Erythroblast (primary cell): ENCODE data around the gene KIFC3.
"Not testable (repeated sequence)": the region's sequence is repeated elsewhere in the genome, so short reads cannot be mapped to it uniquely, and the experiment has no call there.

Experiments
- DNase-seq, 2 experiments: peaks; one replicate each; lab custom pipeline; 2025; lab: John Stamatoyannopoulos, UW
- GATA1 ChIP-seq: IDR thresholded peaks from 2 replicates; pipeline ENCODE4 v1.6.1; 2011; ENCODE audit warnings: low read depth, mild to moderate bottlenecking, control low read depth, low read length, moderate library complexity
- POLR2A ChIP-seq: IDR thresholded peaks from 2 replicates; pipeline ENCODE4 v1.6.1; 2011; ENCODE audit warnings: mild to moderate bottlenecking, low read length

KIFC3 gene

DNA sequence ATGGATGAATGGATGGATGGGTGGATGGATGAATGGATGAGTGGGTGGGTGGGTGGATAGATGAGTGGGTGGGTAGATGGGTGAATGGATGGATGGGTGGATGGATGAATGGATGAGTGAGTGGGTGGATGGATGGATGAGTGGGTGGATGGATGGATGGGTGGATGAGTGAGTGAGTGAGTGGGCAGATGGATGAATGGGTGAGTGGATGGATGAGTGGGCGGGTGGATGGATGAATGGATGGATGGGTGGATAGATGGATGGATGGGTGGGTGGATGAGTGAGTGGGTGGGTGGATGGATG, 73.2 kb downstream of the KIFC3 start:
- DNase-seq = no peak
- TF ChIP-seq GATA1 (no peak), POLR2A (no peak)

- TF ChIP-seq GATA1 = no peak
- DNase-seq = no peak
These were observed 73.7 kb downstream of the KIFC3 start for GRCh38 chr16:57728336-57729181.

DNA sequence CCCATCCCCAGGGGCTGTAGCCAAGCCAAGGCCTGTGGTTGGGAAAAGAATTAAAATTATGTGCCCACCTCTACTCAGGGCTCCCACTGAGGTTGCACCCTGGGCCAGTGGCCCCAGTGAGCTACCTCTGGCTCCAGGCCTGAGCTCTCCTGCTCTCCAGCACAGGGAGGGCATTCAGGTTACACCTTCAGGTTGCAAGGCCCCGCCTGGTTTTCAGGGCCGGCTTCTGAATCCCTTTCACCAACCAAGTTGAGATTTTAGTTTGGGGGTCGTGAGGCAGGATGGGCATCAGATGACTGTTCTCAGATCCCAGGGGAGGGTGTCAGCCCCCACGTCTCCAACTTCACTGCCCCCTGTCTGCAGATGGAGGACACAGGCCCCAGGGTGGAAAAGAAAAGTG, 74.7 kb downstream of the KIFC3 start:
- TF ChIP-seq GATA1 = no peak
- TF ChIP-seq POLR2A = no peak
- DNase-seq = no peak

DNA sequence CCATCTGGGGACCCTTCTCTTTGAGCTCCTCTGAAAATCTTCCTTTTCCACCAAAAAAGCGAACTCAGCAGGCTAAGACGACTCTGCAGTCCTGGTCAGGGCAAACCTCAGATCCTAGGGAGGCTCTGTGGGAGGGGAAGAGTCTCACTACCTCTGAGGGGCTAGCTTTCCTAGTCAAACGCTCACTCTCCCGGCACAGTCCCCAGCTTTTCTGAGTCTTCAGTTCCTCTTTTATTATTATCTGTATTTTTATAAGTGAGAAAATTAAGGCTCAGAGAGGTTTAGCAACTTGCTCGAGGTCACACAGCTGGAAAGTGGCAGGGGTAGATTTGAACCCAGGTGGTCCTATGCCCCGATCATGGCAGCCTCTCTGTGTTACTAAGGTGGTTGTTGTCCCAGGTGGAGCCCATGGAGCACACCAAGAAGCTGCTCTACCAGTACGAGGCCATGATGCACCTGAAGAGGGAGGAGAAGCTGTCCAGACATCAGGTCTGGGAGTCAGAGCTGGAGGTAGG, 75.8 kb downstream of the KIFC3 start:
- DNase-seq = no peak
- TF ChIP-seq GATA1 = no peak
- TF ChIP-seq POLR2A = no peak

GRCh38 chr16:57725976-57726375, 76.3 kb downstream of the KIFC3 start:
- DNase-seq = no peak
- no peak for TF ChIP-seq GATA1
- TF ChIP-seq POLR2A = no peak

- no peak for DNase-seq
These were observed 76.7 kb downstream of the KIFC3 start for GRCh38 chr16:57725554-57725953.

DNA sequence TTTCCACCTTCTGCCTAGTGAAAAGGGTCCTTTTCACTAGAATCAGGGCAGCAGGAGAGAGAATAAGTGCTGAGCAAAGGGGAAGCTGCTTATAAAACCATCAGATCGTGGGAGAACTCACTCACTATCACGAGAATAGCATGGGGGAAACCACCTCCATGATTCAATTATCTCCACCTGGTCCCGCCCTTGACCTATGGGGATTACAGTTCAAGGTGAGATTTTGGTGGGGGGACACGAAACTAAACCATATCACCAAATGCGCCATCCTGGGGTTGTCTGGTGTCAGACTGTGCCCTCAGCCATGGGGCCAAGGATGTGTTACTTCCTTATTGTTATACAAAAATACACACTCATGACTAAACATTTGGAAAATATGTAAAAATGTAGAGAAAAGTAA, 77.1 kb downstream of the KIFC3 start:
- no peak for TF ChIP-seq POLR2A
- no peak for TF ChIP-seq GATA1
- DNase-seq = no peak

More at GRCh38 chr16:57725554-57725953, 76.7 kb downstream of the KIFC3 start:
- TF ChIP-seq GATA1 = no peak
- TF ChIP-seq POLR2A = no peak

DNA sequence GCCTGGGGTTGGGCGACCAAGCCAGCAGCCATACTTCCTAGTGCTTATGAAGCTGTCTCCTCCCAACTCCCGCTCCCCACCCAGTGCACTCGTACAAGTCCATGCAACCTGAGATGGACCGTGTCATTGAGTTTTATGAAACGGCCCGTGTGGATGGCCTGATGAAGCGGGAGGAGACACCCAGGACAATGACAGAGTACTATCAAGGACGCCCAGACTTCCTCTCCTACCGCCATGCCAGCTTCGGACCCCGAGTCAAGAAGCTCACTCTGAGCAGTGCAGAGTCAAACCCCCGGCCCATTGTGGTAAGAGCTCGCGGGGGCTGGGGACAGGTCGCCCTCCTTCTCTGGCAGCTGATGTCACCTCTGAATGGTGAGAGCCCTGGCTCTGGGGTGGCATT, 77.8 kb downstream of the KIFC3 start:
- no peak for TF ChIP-seq GATA1
- TF ChIP-seq POLR2A = no peak
- no peak for DNase-seq

DNA sequence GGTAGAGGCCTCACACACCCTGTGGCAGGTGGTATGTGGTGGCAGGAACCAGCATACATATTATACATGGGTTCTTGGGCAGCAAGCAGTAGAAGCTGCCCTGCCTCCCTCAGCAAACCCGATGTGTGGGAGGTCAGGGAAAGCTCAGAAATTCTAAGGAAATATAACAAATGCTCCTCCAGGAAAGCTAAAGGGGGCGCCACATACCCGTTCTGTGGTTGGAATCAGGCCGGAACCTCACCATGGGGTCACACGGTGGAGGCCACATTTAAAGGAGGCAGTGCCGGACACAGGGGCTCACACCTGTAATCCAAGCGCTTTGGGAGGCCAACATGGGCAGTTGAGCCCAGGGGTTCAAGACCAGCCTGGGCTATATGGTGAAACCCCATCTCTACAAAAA, 79.1 kb downstream of the KIFC3 start:
- peak in 1 of 2 experiments; percentile 16 for DNase-seq
- no peak for TF ChIP-seq POLR2A
- no peak for TF ChIP-seq GATA1

GRCh38 chr16:57722651-57723050, 79.6 kb downstream of the KIFC3 start:
- no peak for TF ChIP-seq POLR2A
- no peak for TF ChIP-seq GATA1
- DNase-seq = no peak

GRCh38 chr16:57722210-57722499, 80.1 kb downstream of the KIFC3 start:
- no peak for DNase-seq
- no peak for TF ChIP-seq POLR2A

DNA sequence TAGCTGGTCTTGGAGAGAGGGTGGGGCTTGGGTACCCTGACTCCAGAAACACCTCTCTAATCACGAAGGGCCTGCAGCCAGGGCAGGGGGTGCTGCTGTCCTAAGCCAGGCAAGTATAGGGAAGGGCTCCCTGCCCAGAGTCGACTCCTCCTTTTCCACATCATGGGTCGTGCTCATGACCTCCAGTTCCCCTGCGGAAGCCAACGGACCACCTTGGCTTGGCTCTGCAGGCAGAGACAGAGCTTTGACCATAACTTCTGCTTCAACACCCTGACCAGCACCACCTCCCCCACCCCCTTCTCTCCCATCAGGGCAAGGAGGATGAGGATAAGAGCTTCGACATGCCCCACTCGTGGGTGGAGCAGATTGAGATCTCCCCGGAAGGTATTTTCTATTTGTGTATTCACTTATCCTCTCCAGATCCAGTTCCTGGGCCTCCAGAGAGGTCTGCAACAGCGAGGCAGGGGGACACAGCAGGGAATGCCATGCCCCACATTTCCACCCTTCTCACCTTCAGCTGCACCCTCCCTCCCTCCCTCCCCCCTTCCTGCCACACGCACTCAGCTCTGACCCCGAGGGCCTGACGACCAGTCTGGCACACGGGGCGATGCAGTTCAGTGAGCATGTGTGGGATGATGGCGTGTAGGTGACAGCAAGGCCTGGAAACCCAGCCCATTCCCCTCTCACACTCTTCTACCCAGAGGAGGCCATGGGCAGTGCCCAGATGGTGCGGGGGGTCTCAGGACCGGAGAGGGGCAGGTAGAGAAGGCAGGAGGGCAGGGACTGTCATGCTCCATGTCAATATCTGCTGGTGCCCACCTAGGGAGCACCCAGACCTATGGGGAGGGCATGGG, 80.7 kb downstream of the KIFC3 start:
- no peak for DNase-seq
- TF ChIP-seq GATA1 = no peak
- TF ChIP-seq POLR2A = no peak

- no peak for TF ChIP-seq POLR2A
- no peak for TF ChIP-seq GATA1
- peak; percentile 78 to 83 for DNase-seq
These were observed 82.1 kb downstream of the KIFC3 start for GRCh38 chr16:57720142-57720575.

DNA sequence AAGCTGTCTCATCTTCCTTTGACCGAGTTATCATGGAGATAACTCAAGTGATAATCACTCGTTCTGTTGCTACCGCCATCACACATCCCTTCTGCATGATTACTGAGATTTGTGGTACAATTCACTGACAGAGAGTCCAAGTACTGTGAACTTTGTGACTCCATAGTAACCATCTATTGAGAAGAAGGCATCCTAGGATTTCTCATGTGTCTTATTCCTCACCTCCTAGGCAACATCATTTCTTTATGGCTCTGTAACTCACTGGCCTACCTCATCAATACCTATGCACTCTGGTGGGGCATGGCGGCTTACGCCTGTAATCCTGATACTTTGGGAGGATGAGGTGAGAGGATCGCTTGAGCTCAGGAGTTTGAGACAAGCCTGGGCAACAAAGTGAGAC, 88.2 kb downstream of the KIFC3 start:
- no peak for TF ChIP-seq GATA1
- TF ChIP-seq POLR2A = no peak
- DNase-seq = no peak

- TF ChIP-seq GATA1 (no peak), POLR2A (no peak)
- no peak for DNase-seq
These were observed 88.7 kb downstream of the KIFC3 start for GRCh38 chr16:57713596-57713995.

- not testable (repeated sequence) for DNase-seq
These were observed 89.7 kb downstream of the KIFC3 start for GRCh38 chr16:57712569-57712968.
